GM12875 (cell line): Measurements from ENCODE around the gene ACIN1.
A peak's percentile ranks its signal among the peaks of the same experiment; 100 is the strongest.

Source experiments
- H3K4me3 ChIP-seq: one replicate; pipeline ENCODE4 v1.5.1; 2011; ENCODE audit warnings: low read depth, low read length, control low read depth
- CTCF ChIP-seq: IDR thresholded peaks from 2 replicates; pipeline ENCODE4 v1.5.1; 2011; ENCODE audit warnings: low read depth, mild to moderate bottlenecking, control low read depth, inconsistent platforms, low read length, moderate library complexity, borderline replicate concordance; ENCODE audit not compliant: insufficient read depth

ACIN1 gene

GRCh38 chr14:23056956-23057756 is 37.8 kb downstream of the ACIN1 start, which contains the start of gene CDH24:
Gene CDH24, minus strand, starts transcription at chr14:23057520. Its CDS starts 1,787 bp downstream, at chr14:23055733.
- peak within 1 kb of the TSS; percentile 36 for H3K4me3 ChIP-seq
- no peak for TF ChIP-seq CTCF

GRCh38 chr14:23056145-23056955 is 38.6 kb downstream of the ACIN1 start:
- TF ChIP-seq CTCF: peak; percentile 94
- H3K4me3 ChIP-seq: no peak overlapping the region

- no peak overlapping the region for H3K4me3 ChIP-seq
- TF ChIP-seq CTCF: no peak
These were observed 39.3 kb downstream of the ACIN1 start for GRCh38 chr14:23055621-23056144.

GRCh38 chr14:23055147-23055550 is 39.8 kb downstream of the ACIN1 start:
- no peak overlapping the region for H3K4me3 ChIP-seq
- TF ChIP-seq CTCF: no peak

- peak; percentile 58 for TF ChIP-seq CTCF
These were observed 40.7 kb downstream of the ACIN1 start for GRCh38 chr14:23054000-23054811.

GRCh38 chr14:23053426-23053825 is 41.5 kb downstream of the ACIN1 start:
- no peak overlapping the region for H3K4me3 ChIP-seq

More at GRCh38 chr14:23054000-23054811, 40.7 kb downstream of the ACIN1 start:
- H3K4me3 ChIP-seq: no peak overlapping the region

More at GRCh38 chr14:23053426-23053825, 41.5 kb downstream of the ACIN1 start:
- no peak for TF ChIP-seq CTCF
